Testis (tissue), 2 donors: ENCODE results near the gene NFE2L3.

Experiments used
- CTCF ChIP-seq, 3 experiments: fragments of 450-650 bp in 2 of 3; fragments of 200-600 bp in 1 of 3; sonication (generic) in 1 of 3; IDR thresholded peaks; one replicate each; pipeline ENCODE4 v1.5.1; 2016 to 2019; ENCODE audit warnings: antibody characterized with exemption in 3 of 3, mild to moderate bottlenecking in 2 of 3, moderate library complexity in 1 of 3
- POLR2A ChIP-seq: fragments of 450-650 bp; IDR thresholded peaks from one replicate; pipeline ENCODE4 v1.6.1; 2017; ENCODE audit warnings: antibody characterized with exemption, mild to moderate bottlenecking, moderate library complexity

GRCh38 chr7:26149391-26149977 lies 2.5 kb upstream of the NFE2L3 start:
- TF ChIP-seq CTCF (IDR thresholded peaks at IDR 0.05) (no peak), POLR2A (no peak)
